22Rv1 (cell line): ENCODE data around the gene RSRP1.
A peak's percentile ranks its signal among the peaks of the same experiment; 100 is the strongest.

Source experiments
- ZFX ChIP-seq: fragments of 450-650 bp; IDR thresholded peaks from 2 replicates; pipeline ENCODE4 v1.6.1; 2017; ENCODE audit warnings: antibody characterized with exemption, borderline replicate concordance
- TF ChIP-seq, protein P1 (sequence below): fragments of 450-650 bp; IDR thresholded peaks from 2 replicates; pipeline ENCODE4 v1.5.1; 2017; ENCODE audit warnings: mild to moderate bottlenecking

GRCh38 chr1:25204797-25205480, 42.3 kb downstream of the RSRP1 start:
- TF ChIP-seq, protein P1, sequence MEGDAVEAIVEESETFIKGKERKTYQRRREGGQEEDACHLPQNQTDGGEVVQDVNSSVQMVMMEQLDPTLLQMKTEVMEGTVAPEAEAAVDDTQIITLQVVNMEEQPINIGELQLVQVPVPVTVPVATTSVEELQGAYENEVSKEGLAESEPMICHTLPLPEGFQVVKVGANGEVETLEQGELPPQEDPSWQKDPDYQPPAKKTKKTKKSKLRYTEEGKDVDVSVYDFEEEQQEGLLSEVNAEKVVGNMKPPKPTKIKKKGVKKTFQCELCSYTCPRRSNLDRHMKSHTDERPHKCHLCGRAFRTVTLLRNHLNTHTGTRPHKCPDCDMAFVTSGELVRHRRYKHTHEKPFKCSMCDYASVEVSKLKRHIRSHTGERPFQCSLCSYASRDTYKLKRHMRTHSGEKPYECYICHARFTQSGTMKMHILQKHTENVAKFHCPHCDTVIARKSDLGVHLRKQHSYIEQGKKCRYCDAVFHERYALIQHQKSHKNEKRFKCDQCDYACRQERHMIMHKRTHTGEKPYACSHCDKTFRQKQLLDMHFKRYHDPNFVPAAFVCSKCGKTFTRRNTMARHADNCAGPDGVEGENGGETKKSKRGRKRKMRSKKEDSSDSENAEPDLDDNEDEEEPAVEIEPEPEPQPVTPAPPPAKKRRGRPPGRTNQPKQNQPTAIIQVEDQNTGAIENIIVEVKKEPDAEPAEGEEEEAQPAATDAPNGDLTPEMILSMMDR, result peak; percentile 88
- no peak for TF ChIP-seq ZFX
